B cell (primary cell): Measurements from ENCODE around the gene KRT71. TPM values are rescaled to one million over a fixed set of nuclear protein-coding genes. Genes with fewer than 3 reads are reported as not detected.

Source experiments
- ATAC-seq: fragments of 200-7000 bp; cut with Tn5 transposase; one replicate; pipeline ENCODE4 v1.10.0; 2021; ENCODE audit warnings: low read depth, mild to moderate bottlenecking, moderate number of reproducible peaks, moderate library complexity
- CTCF ChIA-PET: fragments of 350-600 bp; sonication (Branson Sonifier 250); formaldehyde crosslinking; loops from one replicate; lab custom pipeline; 2021; ENCODE audit warnings: antibody characterized with exemption, inconsistent platforms; lab: Charles Lee
- POLR2A ChIA-PET: fragments of 350-600 bp; sonication (Branson Sonifier 250); formaldehyde crosslinking; loops from one replicate; lab custom pipeline; 2021; ENCODE audit warnings: antibody characterized with exemption; lab: Charles Lee
- DNase-seq: peaks from one replicate; pipeline ENCODE4 v3.0.0; 2013
- H2AFZ ChIP-seq: 2 replicates; pipeline ENCODE4 v1.6.1; 2012; ENCODE audit warnings: mild to moderate bottlenecking, low read depth, low read length; ENCODE audit not compliant: insufficient read depth, poor library complexity, severe bottlenecking
- H3K27ac ChIP-seq, 2 donors: 1 replicate in 1 of 2; 2 replicates in 1 of 2; pipeline ENCODE4 v1.5.1; 2012 to 2013; ENCODE audit warnings: low read length in 2 of 2, mild to moderate bottlenecking in 2 of 2, moderate library complexity in 1 of 2
- H3K27me3 ChIP-seq, 4 experiments: fragments of 200-600 bp in 1 of 4; sonication (generic) in 1 of 4; replicated peaks in 1 of 4; 1 replicate in 2 of 4; 2 replicates in 2 of 4; pipeline versions ENCODE4 v1.6.1 to v1.7.0; 2013 to 2016; ENCODE audit warnings: low read length in 3 of 4, mild to moderate bottlenecking in 2 of 4, mixed read lengths in 1 of 4, moderate library complexity in 1 of 4; ENCODE audit not compliant: insufficient read depth in 4 of 4, control insufficient read depth in 3 of 4; ENCODE audit errors: control extremely low read depth in 1 of 4
- H3K36me3 ChIP-seq, 2 experiments: replicated peaks in 1 of 2; 1 replicate in 1 of 2; 2 replicates in 1 of 2; pipeline versions ENCODE4 v1.6.1 to v1.7.1; 2013; ENCODE audit warnings: low read length in 1 of 2; ENCODE audit not compliant: insufficient read depth in 2 of 2, control insufficient read depth in 1 of 2; ENCODE audit errors: control extremely low read depth in 1 of 2, extremely low read depth in 1 of 2
- H3K4me1 ChIP-seq, 2 donors: fragments of 200-600 bp in 1 of 2; sonication (generic) in 1 of 2; 1 replicate in 1 of 2; 2 replicates in 1 of 2; pipeline versions ENCODE4 v1.5.1 to v1.6.1; 2013 to 2017; ENCODE audit warnings: low read length in 2 of 2; ENCODE audit not compliant: control insufficient read depth in 2 of 2, insufficient read depth in 2 of 2
- H3K4me2 ChIP-seq: replicated peaks from 2 replicates; pipeline ENCODE3; 2012; ENCODE audit warnings: mild to moderate bottlenecking, low read depth, low read length; ENCODE audit not compliant: poor library complexity, severe bottlenecking
- H3K4me3 ChIP-seq, 5 experiments: fragments of 200-600 bp in 1 of 5; sonication (generic) in 1 of 5; 1 replicate in 3 of 5; 2 replicates in 2 of 5; pipeline versions ENCODE4 v1.5.1 to v1.7.0; 2011 to 2016; ENCODE audit warnings: low read length in 4 of 5, mild to moderate bottlenecking in 4 of 5, low read depth in 2 of 5, control low read depth in 1 of 5, moderate library complexity in 1 of 5; ENCODE audit not compliant: insufficient read depth in 1 of 5; ENCODE audit errors: control extremely low read depth in 1 of 5, extremely low read depth in 1 of 5
- H3K79me2 ChIP-seq: fragments of 200-600 bp; sonication (generic); one replicate; pipeline ENCODE4 v1.6.0; 2016; ENCODE audit warnings: low read length; ENCODE audit not compliant: control insufficient read depth, insufficient read depth
- H3K9ac ChIP-seq: fragments of 200-600 bp; sonication (generic); 2 replicates; pipeline ENCODE4 v1.6.1; 2017; ENCODE audit warnings: mild to moderate bottlenecking, low read length, moderate library complexity
- H3K9me3 ChIP-seq, 3 donors: one replicate each; pipeline versions ENCODE4 v1.6.1 to v1.7.1; 2013; ENCODE audit warnings: low read length in 2 of 3; ENCODE audit not compliant: control insufficient read depth in 2 of 3, insufficient read depth in 1 of 3; ENCODE audit errors: control extremely low read depth in 1 of 3
- H4K20me1 ChIP-seq: 2 replicates; pipeline ENCODE4 v1.6.0; 2012; ENCODE audit warnings: mild to moderate bottlenecking, low read length; ENCODE audit not compliant: insufficient read depth, control insufficient read depth, poor library complexity, severe bottlenecking
- H3K27ac Mint-ChIP-seq: one replicate; pipeline ENCODE4 v1.8.0; 2021; ENCODE audit warnings: mixed read lengths
- H3K27me3 Mint-ChIP-seq: one replicate; pipeline ENCODE4 v1.8.0; 2021; ENCODE audit warnings: mixed read lengths
- H3K4me1 Mint-ChIP-seq: one replicate; pipeline ENCODE4 v1.8.0; 2021; ENCODE audit warnings: mixed read lengths
- H3K4me3 Mint-ChIP-seq: one replicate; pipeline ENCODE4 v1.8.0; 2021; ENCODE audit warnings: mixed read lengths
- H3K9me3 Mint-ChIP-seq: one replicate; pipeline ENCODE4 v1.8.0; 2022; ENCODE audit warnings: mixed read lengths; ENCODE audit not compliant: insufficient read depth
- CTCF ChIP-seq: fragments of 200-600 bp; IDR thresholded peaks from one replicate; pipeline ENCODE4 v1.8.0; 2022; ENCODE audit warnings: antibody characterized with exemption, mild to moderate bottlenecking
- EZH2 ChIP-seq: IDR thresholded peaks from 2 replicates; pipeline ENCODE4 v1.6.1; 2012; ENCODE audit warnings: borderline replicate concordance, low read depth, mild to moderate bottlenecking, moderate library complexity, low read length; ENCODE audit not compliant: insufficient read depth, poor library complexity, severe bottlenecking
- WGBS: methylation state at CpG from one replicate; pipeline ENCODE4 v1.1.5; 2013; ENCODE audit warnings: missing lambda C conversion rate; ENCODE audit not compliant: insufficient coverage; 5-methylcytosine and 5-hydroxymethylcytosine counted together
- intact Hi-C: fragments of 100-400 bp; cut with micrococcal nuclease; formaldehyde crosslinking; loops from one replicate; pipeline ENCODE4 v1.10.0; 2022
- polyA plus RNA-seq: library from polyadenylated mRNA; depleted of rRNA; stranded (reverse); fragments of >200 nt; gene quantifications from 2 replicates; pipeline ENCODE4 v1.2.3, GENCODE V29; 2012
- total RNA-seq, 2 donors: library from RNA; stranded (reverse); fragments of 120-200 nt in 1 of 2; gene quantifications; 1 replicate in 1 of 2; 2 replicates in 1 of 2; pipeline versions ENCODE4 v1.2.3 to v1.2.4, GENCODE V29; 2013 to 2022

Gene KRT71
- total and polyA plus RNA-seq, 2 donors (not counting 1 experiment from before 2014, with no cell fraction given) = not detected

- ATAC-seq (no peak), DNase-seq (no peak)
- no peaks in the 10 kb centered on the region for H3K27me3 Mint-ChIP-seq
- WGBS = no CpG with 5 or more reads among the region's 2 CpGs
- H3K27ac Mint-ChIP-seq = no peak overlapping the region
- H3K36me3 ChIP-seq = no peaks in the 10 kb centered on the region
- POLR2A ChIA-PET = no interaction called here
- no peaks in the 10 kb centered on the region for H4K20me1 ChIP-seq
- no peaks in the 10 kb centered on the region for H3K9me3 Mint-ChIP-seq
- no peaks in the 10 kb centered on the region for H3K4me1 ChIP-seq
- H3K4me3 ChIP-seq = no peak overlapping the region
- intact Hi-C loops = no loop called here
- no peak for TF ChIP-seq EZH2
- no peak for TF ChIP-seq CTCF
- H3K4me2 ChIP-seq = no peak overlapping the region
- H3K4me3 Mint-ChIP-seq = no peak overlapping the region
- H3K9ac ChIP-seq = no peak overlapping the region
- CTCF ChIA-PET = no interaction called here
- H3K9me3 ChIP-seq = no peaks in the 10 kb centered on the region
- H3K27ac ChIP-seq = no peak overlapping the region
- H2AFZ ChIP-seq = no peak overlapping the region
- H3K79me2 ChIP-seq = no peaks in the 10 kb centered on the region
- H3K27me3 ChIP-seq = no peaks in the 10 kb centered on the region
- no peaks in the 10 kb centered on the region for H3K4me1 Mint-ChIP-seq
These were observed 22.0 kb downstream of the KRT71 start for GRCh38 chr12:52530905-52531304.

GRCh38 chr12:52530366-52530765 lies 22.6 kb downstream of the KRT71 start:
- ChIA-PET POLR2A (no interaction called here), CTCF (no interaction called here)
- DNase-seq (no peak), ATAC-seq (no peak)
- Histone ChIP-seq H3K79me2 (no peaks in the 10 kb centered on the region), H3K4me2 (no peak overlapping the region), H3K9me3 (no peaks in the 10 kb centered on the region), H3K27me3 (no peaks in the 10 kb centered on the region), H3K36me3 (no peaks in the 10 kb centered on the region), H3K27ac (no peak overlapping the region), H3K4me1 (no peaks in the 10 kb centered on the region), H3K4me3 (no peak overlapping the region), H4K20me1 (no peaks in the 10 kb centered on the region), H2AFZ (no peak overlapping the region), H3K9ac (no peak overlapping the region)
- WGBS = 80% methylated on average over 1 of the region's 2 CpGs
- no peak overlapping the region for H3K27ac Mint-ChIP-seq
- intact Hi-C loops = no loop called here
- no peak overlapping the region for H3K4me3 Mint-ChIP-seq
- H3K9me3 Mint-ChIP-seq = no peaks in the 10 kb centered on the region
- H3K4me1 Mint-ChIP-seq = no peaks in the 10 kb centered on the region
- TF ChIP-seq EZH2 (no peak), CTCF (no peak)
- no peaks in the 10 kb centered on the region for H3K27me3 Mint-ChIP-seq
